B cell (primary cell): ENCODE data around the gene SIRT4. TPM values are rescaled to one million over a fixed set of nuclear protein-coding genes. Genes with fewer than 3 reads are reported as not detected.

ENCODE experiments used
- ATAC-seq: fragments of 200-7000 bp; cut with Tn5 transposase; one replicate; pipeline ENCODE4 v1.10.0; 2021; ENCODE audit warnings: low read depth, mild to moderate bottlenecking, moderate number of reproducible peaks, moderate library complexity
- CTCF ChIA-PET: fragments of 350-600 bp; sonication (Branson Sonifier 250); formaldehyde crosslinking; loops from one replicate; lab custom pipeline; 2021; ENCODE audit warnings: antibody characterized with exemption, inconsistent platforms; lab: Charles Lee
- POLR2A ChIA-PET: fragments of 350-600 bp; sonication (Branson Sonifier 250); formaldehyde crosslinking; loops from one replicate; lab custom pipeline; 2021; ENCODE audit warnings: antibody characterized with exemption; lab: Charles Lee
- DNase-seq: peaks from one replicate; pipeline ENCODE4 v3.0.0; 2013
- H2AFZ ChIP-seq: 2 replicates; pipeline ENCODE4 v1.6.1; 2012; ENCODE audit warnings: mild to moderate bottlenecking, low read depth, low read length; ENCODE audit not compliant: insufficient read depth, poor library complexity, severe bottlenecking
- H3K27ac ChIP-seq, 2 donors: 1 replicate in 1 of 2; 2 replicates in 1 of 2; pipeline ENCODE4 v1.5.1; 2012 to 2013; ENCODE audit warnings: low read length in 2 of 2, mild to moderate bottlenecking in 2 of 2, moderate library complexity in 1 of 2
- H3K27me3 ChIP-seq, 4 experiments: fragments of 200-600 bp in 1 of 4; sonication (generic) in 1 of 4; replicated peaks in 1 of 4; 1 replicate in 2 of 4; 2 replicates in 2 of 4; pipeline versions ENCODE4 v1.6.1 to v1.7.0; 2013 to 2016; ENCODE audit warnings: low read length in 3 of 4, mild to moderate bottlenecking in 2 of 4, mixed read lengths in 1 of 4, moderate library complexity in 1 of 4; ENCODE audit not compliant: insufficient read depth in 4 of 4, control insufficient read depth in 3 of 4; ENCODE audit errors: control extremely low read depth in 1 of 4
- H3K36me3 ChIP-seq, 2 experiments: replicated peaks in 1 of 2; 1 replicate in 1 of 2; 2 replicates in 1 of 2; pipeline versions ENCODE4 v1.6.1 to v1.7.1; 2013; ENCODE audit warnings: low read length in 1 of 2; ENCODE audit not compliant: insufficient read depth in 2 of 2, control insufficient read depth in 1 of 2; ENCODE audit errors: control extremely low read depth in 1 of 2, extremely low read depth in 1 of 2
- H3K4me1 ChIP-seq, 2 donors: fragments of 200-600 bp in 1 of 2; sonication (generic) in 1 of 2; 1 replicate in 1 of 2; 2 replicates in 1 of 2; pipeline versions ENCODE4 v1.5.1 to v1.6.1; 2013 to 2017; ENCODE audit warnings: low read length in 2 of 2; ENCODE audit not compliant: control insufficient read depth in 2 of 2, insufficient read depth in 2 of 2
- H3K4me2 ChIP-seq: replicated peaks from 2 replicates; pipeline ENCODE3; 2012; ENCODE audit warnings: mild to moderate bottlenecking, low read depth, low read length; ENCODE audit not compliant: poor library complexity, severe bottlenecking
- H3K4me3 ChIP-seq, 5 experiments: fragments of 200-600 bp in 1 of 5; sonication (generic) in 1 of 5; 1 replicate in 3 of 5; 2 replicates in 2 of 5; pipeline versions ENCODE4 v1.5.1 to v1.7.0; 2011 to 2016; ENCODE audit warnings: low read length in 4 of 5, mild to moderate bottlenecking in 4 of 5, low read depth in 2 of 5, control low read depth in 1 of 5, moderate library complexity in 1 of 5; ENCODE audit not compliant: insufficient read depth in 1 of 5; ENCODE audit errors: control extremely low read depth in 1 of 5, extremely low read depth in 1 of 5
- H3K79me2 ChIP-seq: fragments of 200-600 bp; sonication (generic); one replicate; pipeline ENCODE4 v1.6.0; 2016; ENCODE audit warnings: low read length; ENCODE audit not compliant: control insufficient read depth, insufficient read depth
- H3K9ac ChIP-seq: fragments of 200-600 bp; sonication (generic); 2 replicates; pipeline ENCODE4 v1.6.1; 2017; ENCODE audit warnings: mild to moderate bottlenecking, low read length, moderate library complexity
- H3K9me3 ChIP-seq, 3 donors: one replicate each; pipeline versions ENCODE4 v1.6.1 to v1.7.1; 2013; ENCODE audit warnings: low read length in 2 of 3; ENCODE audit not compliant: control insufficient read depth in 2 of 3, insufficient read depth in 1 of 3; ENCODE audit errors: control extremely low read depth in 1 of 3
- H4K20me1 ChIP-seq: 2 replicates; pipeline ENCODE4 v1.6.0; 2012; ENCODE audit warnings: mild to moderate bottlenecking, low read length; ENCODE audit not compliant: insufficient read depth, control insufficient read depth, poor library complexity, severe bottlenecking
- H3K27ac Mint-ChIP-seq: one replicate; pipeline ENCODE4 v1.8.0; 2021; ENCODE audit warnings: mixed read lengths
- H3K27me3 Mint-ChIP-seq: one replicate; pipeline ENCODE4 v1.8.0; 2021; ENCODE audit warnings: mixed read lengths
- H3K4me1 Mint-ChIP-seq: one replicate; pipeline ENCODE4 v1.8.0; 2021; ENCODE audit warnings: mixed read lengths
- H3K4me3 Mint-ChIP-seq: one replicate; pipeline ENCODE4 v1.8.0; 2021; ENCODE audit warnings: mixed read lengths
- H3K9me3 Mint-ChIP-seq: one replicate; pipeline ENCODE4 v1.8.0; 2022; ENCODE audit warnings: mixed read lengths; ENCODE audit not compliant: insufficient read depth
- CTCF ChIP-seq: fragments of 200-600 bp; IDR thresholded peaks from one replicate; pipeline ENCODE4 v1.8.0; 2022; ENCODE audit warnings: antibody characterized with exemption, mild to moderate bottlenecking
- EZH2 ChIP-seq: IDR thresholded peaks from 2 replicates; pipeline ENCODE4 v1.6.1; 2012; ENCODE audit warnings: borderline replicate concordance, low read depth, mild to moderate bottlenecking, moderate library complexity, low read length; ENCODE audit not compliant: insufficient read depth, poor library complexity, severe bottlenecking
- WGBS: methylation state at CpG from one replicate; pipeline ENCODE4 v1.1.5; 2013; ENCODE audit warnings: missing lambda C conversion rate; ENCODE audit not compliant: insufficient coverage; 5-methylcytosine and 5-hydroxymethylcytosine counted together
- intact Hi-C: fragments of 100-400 bp; cut with micrococcal nuclease; formaldehyde crosslinking; loops from one replicate; pipeline ENCODE4 v1.10.0; 2022
- polyA plus RNA-seq: library from polyadenylated mRNA; depleted of rRNA; stranded (reverse); fragments of >200 nt; gene quantifications from 2 replicates; pipeline ENCODE4 v1.2.3, GENCODE V29; 2012
- total RNA-seq, 2 donors: library from RNA; stranded (reverse); fragments of 120-200 nt in 1 of 2; gene quantifications; 1 replicate in 1 of 2; 2 replicates in 1 of 2; pipeline versions ENCODE4 v1.2.3 to v1.2.4, GENCODE V29; 2013 to 2022

SIRT4 gene
- total and polyA plus RNA-seq, 2 donors (not counting 1 experiment from before 2014, with no cell fraction given) = 1.5 to 4.8 TPM

GRCh38 chr12:120343692-120344091 is 41.6 kb downstream of the SIRT4 start:
- Mint-ChIP-seq H3K4me3 (no peak overlapping the region), H3K4me1 (no peaks in the 10 kb centered on the region), H3K9me3 (peaks cover under 1% of the 10 kb centered on the region), H3K27ac (no peak overlapping the region), H3K27me3 (peaks cover 17% of the 10 kb centered on the region)
- Histone ChIP-seq H3K27ac (no peak overlapping the region), H3K4me2 (no peak overlapping the region), H2AFZ (no peak overlapping the region), H3K4me3 (no peak overlapping the region), H3K9me3 (peaks cover 0 to 2% (median under 1%) of the 10 kb centered on the region in 3 donors), H3K27me3 (peaks cover 0 to 17% (median 0%) of the 10 kb centered on the region in 4 experiments), H3K4me1 (no peaks in the 10 kb centered on the region), H3K9ac (no peak overlapping the region), H4K20me1 (no peaks in the 10 kb centered on the region), H3K36me3 (no peaks in the 10 kb centered on the region), H3K79me2 (no peaks in the 10 kb centered on the region)
- ChIA-PET CTCF (no interaction called here), POLR2A (no interaction called here)
- intact Hi-C loops = no loop called here
- ATAC-seq (no peak), DNase-seq (no peak)
- TF ChIP-seq CTCF = no peak
- no peak for TF ChIP-seq EZH2
- 93% methylated on average over 8 of the region's 8 CpGs for WGBS

GRCh38 chr12:120346031-120346430 is 43.9 kb downstream of the SIRT4 start:
- Mint-ChIP-seq H3K9me3 (no peaks in the 10 kb centered on the region), H3K4me3 (no peak overlapping the region), H3K4me1 (no peaks in the 10 kb centered on the region), H3K27me3 (peaks cover 16% of the 10 kb centered on the region), H3K27ac (no peak overlapping the region)
- H3K79me2 ChIP-seq = no peaks in the 10 kb centered on the region
- H3K4me1 ChIP-seq = no peaks in the 10 kb centered on the region
- TF ChIP-seq EZH2 = no peak
- TF ChIP-seq CTCF = no peak
- 86% methylated on average over 14 of the region's 15 CpGs for WGBS
- H3K9me3 ChIP-seq = no peaks in the 10 kb centered on the region
- no peak overlapping the region for H3K4me2 ChIP-seq
- CTCF ChIA-PET = no interaction called here
- H2AFZ ChIP-seq = no peak overlapping the region
- no peak overlapping the region for H3K27ac ChIP-seq
- POLR2A ChIA-PET = interaction anchor here (0.7 kb wide), 1 partner anchor 7 kb away, joined by 3 read pairs; no protein-coding TSS in a partner anchor
- H3K36me3 ChIP-seq = no peaks in the 10 kb centered on the region
- H3K27me3 ChIP-seq = peaks cover 0 to 11% (median 2%) of the 10 kb centered on the region in 4 experiments
- no peak overlapping the region for H3K4me3 ChIP-seq
- ATAC-seq (no peak), DNase-seq (no peak)
- no peak overlapping the region for H3K9ac ChIP-seq
- intact Hi-C loops = no loop called here
- no peaks in the 10 kb centered on the region for H4K20me1 ChIP-seq
